GM10248 (cell line): ENCODE data around the gene RABAC1.

Experiments used
- CTCF ChIA-PET: fragments of 300-600 bp; sonication (Branson Sonifier 250); formaldehyde crosslinking; extraction: SDS; loops from one replicate; lab custom pipeline; 2021; ENCODE audit warnings: antibody characterized with exemption; lab: Yijun Ruan, JAX
- POLR2A ChIA-PET: fragments of 350-650 bp; sonication (Branson Sonifier 250); formaldehyde crosslinking; extraction: SDS; loops from one replicate; lab custom pipeline; 2020; ENCODE audit warnings: antibody characterized with exemption; lab: Yijun Ruan, JAX
- DNase-seq: peaks from one replicate; pipeline ENCODE4 v3.0.0; 2012; ENCODE audit errors: extremely low spot score
- TF ChIP-seq, protein P1 (sequence below): IDR thresholded peaks from 2 replicates; pipeline ENCODE4 v1.5.1; 2012; ENCODE audit warnings: mild to moderate bottlenecking, low read depth; ENCODE audit errors: extremely low read depth, missing control alignments, control extremely low read depth

Gene RABAC1

DNA sequence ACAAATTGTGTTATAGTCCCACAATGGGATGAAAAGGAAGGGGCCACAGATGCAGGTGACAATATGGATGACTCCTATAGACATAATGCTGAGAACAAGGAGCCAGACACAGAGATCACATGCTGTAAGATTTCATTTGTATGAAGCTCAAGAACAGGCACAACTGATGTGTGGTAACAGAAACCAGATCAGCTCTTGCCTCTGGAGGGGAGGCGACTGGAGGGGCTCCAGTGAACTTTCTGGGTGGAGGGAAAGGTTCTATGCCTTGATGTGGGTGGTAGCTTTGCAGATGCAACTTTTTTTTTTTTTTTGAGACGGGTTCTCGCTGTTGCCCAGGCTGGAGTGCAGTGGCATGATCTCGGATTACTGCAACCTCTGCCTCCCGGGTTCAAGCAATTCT is 6.0 kb upstream of the RABAC1 start:
- ChIA-PET CTCF (interaction anchor here (1.4 to 1.6 kb wide), 2 partner anchors 20 to 63 kb away, joined by 5 to 6 read pairs; no protein-coding TSS in a partner anchor), POLR2A (no interaction called here)
- TF ChIP-seq, protein P1, sequence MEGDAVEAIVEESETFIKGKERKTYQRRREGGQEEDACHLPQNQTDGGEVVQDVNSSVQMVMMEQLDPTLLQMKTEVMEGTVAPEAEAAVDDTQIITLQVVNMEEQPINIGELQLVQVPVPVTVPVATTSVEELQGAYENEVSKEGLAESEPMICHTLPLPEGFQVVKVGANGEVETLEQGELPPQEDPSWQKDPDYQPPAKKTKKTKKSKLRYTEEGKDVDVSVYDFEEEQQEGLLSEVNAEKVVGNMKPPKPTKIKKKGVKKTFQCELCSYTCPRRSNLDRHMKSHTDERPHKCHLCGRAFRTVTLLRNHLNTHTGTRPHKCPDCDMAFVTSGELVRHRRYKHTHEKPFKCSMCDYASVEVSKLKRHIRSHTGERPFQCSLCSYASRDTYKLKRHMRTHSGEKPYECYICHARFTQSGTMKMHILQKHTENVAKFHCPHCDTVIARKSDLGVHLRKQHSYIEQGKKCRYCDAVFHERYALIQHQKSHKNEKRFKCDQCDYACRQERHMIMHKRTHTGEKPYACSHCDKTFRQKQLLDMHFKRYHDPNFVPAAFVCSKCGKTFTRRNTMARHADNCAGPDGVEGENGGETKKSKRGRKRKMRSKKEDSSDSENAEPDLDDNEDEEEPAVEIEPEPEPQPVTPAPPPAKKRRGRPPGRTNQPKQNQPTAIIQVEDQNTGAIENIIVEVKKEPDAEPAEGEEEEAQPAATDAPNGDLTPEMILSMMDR, result no peak
- no peak for DNase-seq

DNA sequence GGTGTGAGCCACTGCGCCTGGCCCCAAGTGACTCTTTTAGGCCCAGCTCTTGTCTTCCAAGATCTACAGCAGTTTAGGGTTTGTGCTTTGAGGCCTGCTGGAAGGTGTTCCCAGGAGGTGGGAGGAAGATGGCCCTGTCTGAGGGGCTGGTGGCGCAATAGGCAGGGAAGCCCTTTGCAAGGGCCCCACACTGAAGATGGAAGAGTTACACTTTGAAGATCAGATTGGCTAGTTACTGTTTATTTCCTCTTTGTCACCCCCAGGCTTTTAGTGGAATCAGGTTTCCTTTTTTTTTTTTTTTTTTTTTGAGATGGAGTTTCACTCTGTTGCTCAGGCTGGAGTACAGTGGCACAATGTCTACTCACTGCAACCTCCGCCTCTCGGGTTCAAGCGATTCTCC is 1.9 kb upstream of the RABAC1 start:
- CTCF ChIA-PET, result interaction anchor here (1.3 to 3.8 kb wide), 2 partner anchors 14 to 88 kb away, joined by 3 to 23 read pairs; no protein-coding TSS in a partner anchor
- DNase-seq, result no peak
- POLR2A ChIA-PET, result interaction anchor here (0.6 kb wide), 1 partner anchor 90 kb away, joined by 3 read pairs; no protein-coding TSS in a partner anchor
- TF ChIP-seq, protein P1, result no peak

DNA sequence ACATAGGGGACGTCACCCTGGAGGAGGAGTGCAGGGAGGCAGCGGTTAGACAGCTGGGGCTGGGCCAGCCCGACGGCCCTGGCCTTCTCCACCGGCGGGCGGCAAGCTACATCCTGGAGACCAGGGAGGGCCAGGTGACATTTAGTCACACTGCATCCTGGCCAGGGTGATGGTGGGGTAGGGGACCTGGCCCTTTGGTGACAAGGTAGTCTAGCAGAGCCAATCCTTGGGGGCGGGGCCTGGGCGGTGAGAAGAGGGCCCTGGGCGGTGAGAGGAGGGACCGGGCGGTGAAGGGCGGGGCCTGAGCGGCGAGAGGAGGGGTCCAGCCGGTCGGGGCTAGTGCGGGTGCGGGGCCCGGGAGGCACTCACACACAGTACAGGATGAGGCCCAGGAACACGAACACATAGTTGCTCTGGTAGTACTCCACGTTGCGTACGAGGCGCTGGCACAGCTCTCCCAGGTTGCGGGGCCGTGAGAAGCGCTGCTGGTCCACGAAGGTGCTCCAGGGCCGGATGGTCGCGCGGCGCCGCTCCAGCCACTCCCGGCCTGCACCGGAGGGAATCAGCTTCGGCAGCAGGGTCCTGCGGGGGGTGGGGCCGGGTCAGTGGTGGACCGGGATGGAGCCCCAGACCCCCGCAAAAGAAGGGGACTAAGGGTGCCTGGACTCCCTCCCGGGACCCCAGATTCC is 610 bp downstream of the RABAC1 start:
- TF ChIP-seq, protein P1, result no peak
- ChIA-PET CTCF (interaction anchor here (0.9 to 4.3 kb wide), 16 partner anchors 11 to 205 kb away, joined by 3 to 32 read pairs (median 4); partner anchors contain the start of genes ERFL and RPS19), POLR2A (interaction anchor here (0.5 to 3.9 kb wide), 3 partner anchors 60 to 99 kb away, joined by 4 to 13 read pairs (median 9); partner anchors contain the start of gene RPS19)
- peak; percentile 86 for DNase-seq

DNA sequence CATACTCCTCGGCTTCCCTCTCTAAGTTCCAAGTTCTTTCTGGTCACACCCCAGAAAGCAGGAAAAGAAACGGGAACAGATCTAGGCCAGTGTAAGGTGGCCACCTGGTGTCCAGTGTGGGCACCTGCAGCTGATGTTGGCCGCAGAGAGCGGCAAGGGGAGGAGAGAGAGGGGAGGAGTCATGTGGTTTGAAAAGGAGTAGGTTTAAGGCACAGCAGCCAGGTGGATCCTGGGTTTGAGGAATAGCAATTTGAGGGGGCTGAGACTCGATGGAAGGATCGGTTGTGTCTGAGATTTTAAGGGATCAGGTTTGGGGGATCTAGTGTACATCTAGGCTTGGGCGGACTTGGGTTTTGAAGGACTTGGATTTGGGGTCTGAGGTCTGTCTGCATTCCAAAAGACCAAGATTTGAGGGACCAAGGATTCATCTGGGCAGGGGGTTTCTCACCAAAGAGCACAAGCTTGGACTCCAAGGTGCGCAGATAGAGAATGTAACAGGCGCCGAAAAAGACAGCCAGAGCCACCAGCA is 1.2 kb downstream of the RABAC1 start:
- DNase-seq, result peak; percentile 86
- POLR2A ChIA-PET, result interaction anchor here (1.9 to 3.9 kb wide), 2 partner anchors 85 to 98 kb away, joined by 4 to 13 read pairs; partner anchors contain the start of gene RPS19
- TF ChIP-seq, protein P1, result peak; percentile 88
- CTCF ChIA-PET, result interaction anchor here (0.9 to 4.3 kb wide), 15 partner anchors 11 to 205 kb away, joined by 3 to 32 read pairs (median 5); partner anchors contain the start of genes ERFL and RPS19

DNA sequence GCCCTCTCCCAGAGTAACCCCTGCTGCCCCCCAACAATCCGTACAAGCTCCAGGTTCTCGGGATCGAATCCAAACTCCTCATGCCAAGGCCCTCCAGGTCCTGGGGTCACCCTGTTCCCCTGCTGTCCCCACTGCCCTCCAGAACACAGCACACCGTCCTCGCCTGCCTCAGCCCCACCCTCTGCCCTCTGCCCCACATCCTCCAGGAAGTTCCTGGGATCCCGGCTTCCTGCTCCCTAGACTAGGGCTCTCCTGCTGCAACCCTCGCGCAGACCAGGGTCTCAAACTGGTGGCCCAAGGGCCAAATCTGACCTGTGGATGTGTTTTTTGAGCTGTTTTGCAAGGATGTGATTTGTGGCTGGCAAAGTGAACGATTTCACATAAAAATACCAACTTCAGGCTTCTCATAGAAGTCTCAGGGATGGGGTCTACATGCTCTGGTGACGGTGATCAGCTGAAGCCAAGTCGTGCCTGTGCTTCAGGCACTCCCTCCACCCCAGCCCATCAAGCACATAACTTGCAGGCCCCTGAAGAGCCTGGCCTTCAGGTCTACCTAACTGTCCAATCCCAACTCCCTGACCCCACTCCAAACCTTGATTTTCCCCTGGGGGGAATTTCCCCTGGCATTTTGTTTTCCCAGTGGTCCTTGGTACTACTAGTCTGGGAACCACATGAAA is 1.8 kb downstream of the RABAC1 start:
- ChIA-PET POLR2A (interaction anchor here (0.6 to 3.9 kb wide), 2 partner anchors 85 to 92 kb away, joined by 3 to 13 read pairs; no protein-coding TSS in a partner anchor), CTCF (interaction anchor here (0.9 to 4.3 kb wide), 18 partner anchors 10 to 204 kb away, joined by 3 to 32 read pairs (median 5); partner anchors contain the start of genes ERFL and RPS19)
- no peak for DNase-seq
- TF ChIP-seq, protein P1, result no peak

DNA sequence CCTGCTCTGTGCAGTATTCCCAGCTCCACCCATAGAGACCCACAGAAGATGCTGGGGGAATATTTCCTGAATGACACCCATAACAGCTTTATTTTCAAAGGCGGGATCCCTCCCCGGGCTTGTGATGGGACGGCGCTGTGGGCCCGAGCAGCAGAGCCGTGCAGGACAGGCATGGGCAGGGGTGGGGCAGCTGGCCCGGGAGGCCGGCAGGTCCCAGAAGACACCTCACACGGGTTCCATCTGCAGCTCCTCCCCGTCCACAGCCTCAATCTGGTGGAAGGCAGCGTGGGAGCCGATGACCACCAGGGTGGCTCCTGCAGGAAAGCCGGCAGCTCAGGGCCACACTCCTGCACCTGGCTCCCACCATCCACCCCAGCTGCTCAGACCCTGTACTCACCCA is 2.5 kb downstream of the RABAC1 start:
- CTCF ChIA-PET, result interaction anchor here (1.0 to 4.3 kb wide), 12 partner anchors 9 to 161 kb away, joined by 3 to 32 read pairs (median 4); partner anchors contain the start of genes ERFL and RPS19
- DNase-seq, result no peak
- POLR2A ChIA-PET, result interaction anchor here (0.6 to 3.9 kb wide), 2 partner anchors 84 to 92 kb away, joined by 3 to 13 read pairs; no protein-coding TSS in a partner anchor
- TF ChIP-seq, protein P1, result no peak
